ENCODE data around the gene IDS.
A peak's percentile ranks its signal among the peaks of the same experiment; 100 is the strongest.
"Not testable (repeated sequence)": the region's sequence is repeated elsewhere in the genome, so short reads cannot be mapped to it uniquely, and the experiment has no call there.

Gene IDS

DNA sequence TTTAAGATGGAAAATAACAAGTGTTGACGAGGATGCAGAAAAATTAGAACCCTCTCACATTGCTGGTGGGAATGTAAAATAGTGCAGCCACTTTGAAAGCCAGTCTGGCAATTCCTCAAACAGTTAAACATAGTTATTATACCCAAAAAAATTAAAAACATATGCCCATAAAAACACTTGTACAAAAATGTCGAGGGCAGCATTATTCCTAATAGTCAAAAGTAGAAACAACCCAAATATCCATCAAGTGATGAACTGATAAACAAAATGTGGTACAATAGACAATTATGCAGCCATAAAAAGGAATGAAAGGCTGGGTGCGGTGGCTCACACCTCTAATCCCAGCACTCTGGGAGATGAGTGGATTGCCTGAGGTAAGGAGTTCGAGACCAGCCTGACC lies 6.3 kb downstream of the IDS start:
- no peak overlapping the region for H3K4me3 ChIP-seq (ENCODE audit: low read depth, low read length)
- no peaks in the 10 kb centered on the region for H3K27me3 ChIP-seq (ENCODE audit: insufficient read depth, low read length)
- H3K36me3 ChIP-seq (ENCODE audit: insufficient read depth, low read length): peaks cover 13% of the 10 kb centered on the region; the same call in 1 of the 2 replicates
- no peaks in the 10 kb centered on the region for H3K79me2 ChIP-seq (ENCODE audit: control insufficient read depth, insufficient read depth, low read length, unreplicated experiment)
- H3K4me1 ChIP-seq (ENCODE audit: control insufficient read depth, insufficient read depth, low read length, unreplicated experiment): peaks cover 47% of the 10 kb centered on the region
- no peak overlapping the region for H2AFZ ChIP-seq (ENCODE audit: low read length, unreplicated experiment)
- H3K27ac ChIP-seq (ENCODE audit: low read depth, low read length): no peak overlapping the region

DNA sequence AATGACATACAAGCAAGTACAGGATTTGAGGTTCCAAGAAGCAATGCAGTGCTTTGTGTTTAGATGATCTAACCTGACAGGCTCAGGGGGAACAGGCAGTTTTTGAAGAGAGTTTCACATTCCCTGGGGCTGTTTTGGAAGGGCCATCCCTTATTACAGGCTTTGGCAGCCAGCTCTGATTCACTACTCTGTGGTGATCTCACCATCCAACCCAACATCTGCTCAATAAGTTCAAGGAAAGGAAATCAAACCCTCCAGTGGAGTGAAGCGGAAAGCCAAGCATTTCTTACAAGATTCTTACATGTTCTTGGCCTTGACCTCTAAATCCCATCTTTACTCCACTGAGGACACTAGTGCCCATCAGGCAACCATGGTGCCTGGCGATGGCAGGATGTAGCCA lies 7.5 kb downstream of the IDS start:
- Histone ChIP-seq H3K4me1 (ENCODE audit: control insufficient read depth, insufficient read depth, low read length, unreplicated experiment) (peaks cover 47% of the 10 kb centered on the region), H3K27me3 (ENCODE audit: insufficient read depth, low read length) (no peaks in the 10 kb centered on the region), H3K27ac (ENCODE audit: low read depth, low read length) (peak overlapping the region; percentile 58), H2AFZ (ENCODE audit: low read length, unreplicated experiment) (no peak overlapping the region), H3K36me3 (ENCODE audit: insufficient read depth, low read length) (peaks cover 13% of the 10 kb centered on the region; the same call in 1 of the 2 replicates), H3K79me2 (ENCODE audit: control insufficient read depth, insufficient read depth, low read length, unreplicated experiment) (no peaks in the 10 kb centered on the region), H3K4me3 (ENCODE audit: low read depth, low read length) (no peak overlapping the region)

- no peaks in the 10 kb centered on the region for H3K79me2 ChIP-seq (ENCODE audit: control insufficient read depth, insufficient read depth, low read length, unreplicated experiment)
- no peak overlapping the region for H2AFZ ChIP-seq (ENCODE audit: low read length, unreplicated experiment)
- H3K36me3 ChIP-seq (ENCODE audit: insufficient read depth, low read length): peaks cover 13% of the 10 kb centered on the region; the same call in 1 of the 2 replicates
- no peak overlapping the region for H3K4me3 ChIP-seq (ENCODE audit: low read depth, low read length)
- no peaks in the 10 kb centered on the region for H3K27me3 ChIP-seq (ENCODE audit: insufficient read depth, low read length)
- H3K27ac ChIP-seq (ENCODE audit: low read depth, low read length): peak overlapping the region; percentile 58
- H3K4me1 ChIP-seq (ENCODE audit: control insufficient read depth, insufficient read depth, low read length, unreplicated experiment): peaks cover 47% of the 10 kb centered on the region
These were observed 8.1 kb downstream of the IDS start for GRCh38 chrX:149497054-149497453.

DNA sequence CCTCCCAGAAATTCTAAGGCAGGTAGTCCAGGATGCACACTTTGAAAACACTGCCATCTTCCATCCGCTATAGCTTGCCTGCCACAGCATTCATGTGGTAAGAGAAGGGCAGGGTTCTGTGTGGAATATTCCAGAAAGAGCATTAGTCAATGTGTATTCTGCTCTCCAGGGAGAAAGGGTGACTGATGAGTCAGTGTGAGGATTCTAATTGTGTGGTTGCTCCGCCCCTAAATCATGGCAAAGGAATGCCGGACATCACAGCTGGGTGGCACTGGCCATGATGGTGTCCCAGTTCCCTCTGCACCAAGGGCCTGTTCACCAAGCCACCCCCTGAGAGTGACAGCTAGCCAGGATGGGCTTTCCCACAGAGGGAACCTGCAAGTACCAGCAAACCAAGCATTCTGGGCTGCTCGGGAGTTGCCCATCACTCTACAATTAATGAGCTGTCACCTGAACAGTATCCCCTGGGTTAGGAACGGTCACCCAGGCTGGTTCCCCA lies 9.5 kb downstream of the IDS start:
- H2AFZ ChIP-seq (ENCODE audit: low read length, unreplicated experiment): no peak overlapping the region
- peak overlapping the region; percentile 76 for H3K27ac ChIP-seq (ENCODE audit: low read depth, low read length)
- peaks cover 47% of the 10 kb centered on the region for H3K4me1 ChIP-seq (ENCODE audit: control insufficient read depth, insufficient read depth, low read length, unreplicated experiment)
- H3K36me3 ChIP-seq (ENCODE audit: insufficient read depth, low read length): peaks cover 13% of the 10 kb centered on the region; the same call in 1 of the 2 replicates
- no peaks in the 10 kb centered on the region for H3K27me3 ChIP-seq (ENCODE audit: insufficient read depth, low read length)
- no peak overlapping the region; the same call in 1 of the 2 replicates for H3K4me3 ChIP-seq (ENCODE audit: low read depth, low read length)
- H3K79me2 ChIP-seq (ENCODE audit: control insufficient read depth, insufficient read depth, low read length, unreplicated experiment): no peaks in the 10 kb centered on the region

- Histone ChIP-seq H3K27ac (ENCODE audit: low read depth, low read length) (peak overlapping the region; percentile 76), H3K36me3 (ENCODE audit: insufficient read depth, low read length) (peaks cover 13% of the 10 kb centered on the region; the same call in 1 of the 2 replicates), H3K4me3 (ENCODE audit: low read depth, low read length) (peak overlapping the region; percentile 33; the same call in 1 of the 2 replicates), H3K27me3 (ENCODE audit: insufficient read depth, low read length) (no peaks in the 10 kb centered on the region), H2AFZ (ENCODE audit: low read length, unreplicated experiment) (no peak overlapping the region), H3K4me1 (ENCODE audit: control insufficient read depth, insufficient read depth, low read length, unreplicated experiment) (peaks cover 47% of the 10 kb centered on the region), H3K79me2 (ENCODE audit: control insufficient read depth, insufficient read depth, low read length, unreplicated experiment) (no peaks in the 10 kb centered on the region)
These were observed 10.1 kb downstream of the IDS start for GRCh38 chrX:149494844-149495565.

- no peak overlapping the region for H2AFZ ChIP-seq (ENCODE audit: low read length, unreplicated experiment)
- no peak overlapping the region for H3K27ac ChIP-seq (ENCODE audit: low read depth, low read length)
- H3K79me2 ChIP-seq (ENCODE audit: control insufficient read depth, insufficient read depth, low read length, unreplicated experiment): no peaks in the 10 kb centered on the region
- H3K27me3 ChIP-seq (ENCODE audit: insufficient read depth, low read length): no peaks in the 10 kb centered on the region
- H3K4me3 ChIP-seq (ENCODE audit: low read depth, low read length): no peak overlapping the region
- peaks cover 47% of the 10 kb centered on the region for H3K4me1 ChIP-seq (ENCODE audit: control insufficient read depth, insufficient read depth, low read length, unreplicated experiment)
- peaks cover 13% of the 10 kb centered on the region; the same call in 1 of the 2 replicates for H3K36me3 ChIP-seq (ENCODE audit: insufficient read depth, low read length)
These were observed 11.2 kb downstream of the IDS start for GRCh38 chrX:149493567-149494562.

DNA sequence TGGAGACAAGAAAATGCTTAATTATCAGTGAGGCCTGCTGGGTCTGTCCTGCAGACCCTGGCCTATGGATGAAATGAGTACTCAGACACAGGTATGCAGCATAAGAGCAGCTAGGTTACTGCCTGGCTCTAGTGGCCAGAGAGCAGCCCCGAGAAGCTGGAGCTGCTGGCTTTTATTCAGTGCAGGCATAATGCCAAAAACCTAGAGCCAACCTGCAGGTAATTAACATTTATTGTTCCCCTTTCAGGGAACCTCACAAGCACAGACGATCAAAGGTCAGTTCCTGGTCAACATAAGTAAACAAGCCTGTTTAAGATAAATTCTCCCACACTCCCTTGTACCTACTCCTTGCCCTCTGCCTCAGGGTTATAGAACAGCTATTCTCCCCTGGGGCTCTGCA lies 13.3 kb downstream of the IDS start:
- Histone ChIP-seq H3K36me3 (ENCODE audit: insufficient read depth, low read length) (peaks cover 13% of the 10 kb centered on the region; the same call in 1 of the 2 replicates), H3K4me1 (ENCODE audit: control insufficient read depth, insufficient read depth, low read length, unreplicated experiment) (peaks cover 33% of the 10 kb centered on the region), H3K27me3 (ENCODE audit: insufficient read depth, low read length) (no peaks in the 10 kb centered on the region), H3K27ac (ENCODE audit: low read depth, low read length) (no peak overlapping the region), H2AFZ (ENCODE audit: low read length, unreplicated experiment) (no peak overlapping the region), H3K79me2 (ENCODE audit: control insufficient read depth, insufficient read depth, low read length, unreplicated experiment) (no peaks in the 10 kb centered on the region), H3K4me3 (ENCODE audit: low read depth, low read length) (no peak overlapping the region)

GRCh38 chrX:149490100-149490499 lies 15.0 kb downstream of the IDS start:
- Histone ChIP-seq H3K36me3 (ENCODE audit: insufficient read depth, low read length) (peaks cover 12% of the 10 kb centered on the region; the same call in 1 of the 2 replicates), H3K79me2 (ENCODE audit: control insufficient read depth, insufficient read depth, low read length, unreplicated experiment) (no peaks in the 10 kb centered on the region), H3K27me3 (ENCODE audit: insufficient read depth, low read length) (no peaks in the 10 kb centered on the region), H3K27ac (ENCODE audit: low read depth, low read length) (no peak overlapping the region), H2AFZ (ENCODE audit: low read length, unreplicated experiment) (no peak overlapping the region), H3K4me1 (ENCODE audit: control insufficient read depth, insufficient read depth, low read length, unreplicated experiment) (peaks cover 17% of the 10 kb centered on the region), H3K4me3 (ENCODE audit: low read depth, low read length) (no peak overlapping the region)

DNA sequence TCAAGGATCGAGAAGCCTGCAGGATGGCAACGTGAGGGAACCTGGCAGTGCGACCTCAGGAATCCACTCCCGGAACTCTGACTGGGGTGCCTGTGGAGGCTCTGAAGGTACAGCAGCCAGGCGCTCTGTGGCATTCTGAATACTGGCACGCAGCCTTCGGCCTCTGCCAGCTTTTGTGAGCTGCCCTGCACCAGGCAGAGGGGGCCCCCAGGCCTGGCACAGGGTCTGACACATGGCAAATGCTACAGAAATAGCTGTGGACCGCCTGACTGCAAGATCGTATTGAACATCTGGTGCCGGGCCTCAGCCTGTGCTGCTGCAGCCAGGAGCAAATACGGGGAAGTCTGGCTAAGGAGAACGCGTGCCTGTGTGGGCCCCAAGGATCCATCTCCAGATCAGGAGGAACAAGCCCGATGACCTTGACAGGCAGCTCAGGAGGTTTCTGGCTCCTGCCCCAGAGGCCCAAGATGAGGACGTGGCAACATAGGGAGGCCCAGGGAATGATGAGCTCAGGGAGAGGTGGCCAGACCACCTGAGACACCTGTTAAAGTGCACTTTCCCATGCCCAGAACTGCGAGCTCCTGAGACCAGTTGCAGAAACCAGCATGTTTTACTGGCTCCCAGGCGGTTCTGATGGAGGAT lies 16.6 kb downstream of the IDS start:
- H3K27ac ChIP-seq (ENCODE audit: low read depth, low read length); H3K79me2 ChIP-seq (ENCODE audit: control insufficient read depth, insufficient read depth, low read length, unreplicated experiment); H3K27me3 ChIP-seq (ENCODE audit: insufficient read depth, low read length); H3K4me3 ChIP-seq (ENCODE audit: low read depth, low read length); H3K4me1 ChIP-seq (ENCODE audit: control insufficient read depth, insufficient read depth, low read length, unreplicated experiment); H2AFZ ChIP-seq (ENCODE audit: low read length, unreplicated experiment); H3K36me3 ChIP-seq (ENCODE audit: insufficient read depth, low read length): not testable (repeated sequence)

- H3K4me1 ChIP-seq (ENCODE audit: control insufficient read depth, insufficient read depth, low read length, unreplicated experiment); H3K27ac ChIP-seq (ENCODE audit: low read depth, low read length); H2AFZ ChIP-seq (ENCODE audit: low read length, unreplicated experiment); H3K4me3 ChIP-seq (ENCODE audit: low read depth, low read length); H3K79me2 ChIP-seq (ENCODE audit: control insufficient read depth, insufficient read depth, low read length, unreplicated experiment); H3K36me3 ChIP-seq (ENCODE audit: insufficient read depth, low read length); H3K27me3 ChIP-seq (ENCODE audit: insufficient read depth, low read length): not testable (repeated sequence)
These were observed 17.1 kb downstream of the IDS start for GRCh38 chrX:149488008-149488407.

Measured in ACC112 (cell line).